GM21526 (cell line): ENCODE results near the gene STH.
"Not testable (repeated sequence)": the region's sequence is repeated elsewhere in the genome, so short reads cannot be mapped to it uniquely, and the experiment has no call there.

ENCODE experiments used
- ATAC-seq: cut with Tn5 transposase; IDR thresholded peaks from one replicate; pipeline ENCODE4 v1.9.1; 2021; ENCODE audit warnings: moderate library complexity; ENCODE audit not compliant: unreplicated experiment, low FRiP score

Gene STH

GRCh38 chr17:46001390-46002310 lies 2.6 kb downstream of the STH start:
- ATAC-seq, result no peak

GRCh38 chr17:46002311-46002972 lies 3.4 kb downstream of the STH start:
- ATAC-seq, result no peak

- ATAC-seq, result no peak
Observed at GRCh38 chr17:46002973-46003316, 3.9 kb downstream of the STH start.

- ATAC-seq, result no peak
Observed at GRCh38 chr17:46003907-46004748, 5.1 kb downstream of the STH start.

- ATAC-seq, result not testable (repeated sequence)
Observed at GRCh38 chr17:46006082-46006481, 7.0 kb downstream of the STH start.

- no peak for ATAC-seq
Observed at GRCh38 chr17:46007461-46007965, 8.5 kb downstream of the STH start.

GRCh38 chr17:46008591-46008990 lies 9.5 kb downstream of the STH start:
- ATAC-seq, result no peak

- no peak for ATAC-seq
Observed at GRCh38 chr17:46009681-46010596, 10.9 kb downstream of the STH start.

GRCh38 chr17:46010597-46011186 lies 11.6 kb downstream of the STH start:
- no peak for ATAC-seq

- ATAC-seq, result no peak
Observed at GRCh38 chr17:46011711-46012505, 12.9 kb downstream of the STH start.

- no peak for ATAC-seq
Observed at GRCh38 chr17:46012506-46013079, 13.5 kb downstream of the STH start.

GRCh38 chr17:46013127-46013501 lies 14.1 kb downstream of the STH start:
- no peak for ATAC-seq

GRCh38 chr17:46013502-46014165 lies 14.6 kb downstream of the STH start:
- ATAC-seq, result no peak

- not testable (repeated sequence) for ATAC-seq
Observed at GRCh38 chr17:46019408-46019925, 20.4 kb downstream of the STH start.

GRCh38 chr17:46020023-46020761 lies 21.1 kb downstream of the STH start:
- ATAC-seq, result no peak

- ATAC-seq, result no peak
Observed at GRCh38 chr17:46020998-46021397, 21.9 kb downstream of the STH start.

- ATAC-seq, result not testable (repeated sequence)
Observed at GRCh38 chr17:46023366-46023765, 24.3 kb downstream of the STH start.
